ENCODE results near the gene GLTP.
"Not testable (repeated sequence)": the region's sequence is repeated elsewhere in the genome, so short reads cannot be mapped to it uniquely, and the experiment has no call there.

GLTP gene

GRCh38 chr12:109883461-109883860 lies 3.1 kb upstream of the GLTP start:
- in situ Hi-C loops (cut with HindIII; ENCODE audit: low pct_ligation_motif_present, low pct_unique_long_range_greater_than_20kb, low sequenced_read_pairs) = no loop called here
- no peak for DNase-seq

- no peak for DNase-seq
- in situ Hi-C loops (cut with HindIII; ENCODE audit: low pct_ligation_motif_present, low pct_unique_long_range_greater_than_20kb, low sequenced_read_pairs) = no loop called here
These were observed 1.4 kb upstream of the GLTP start for GRCh38 chr12:109881752-109882151.

- in situ Hi-C loops (cut with HindIII; ENCODE audit: low pct_ligation_motif_present, low pct_unique_long_range_greater_than_20kb, low sequenced_read_pairs) = no loop called here
- DNase-seq = no peak
These were observed 597 bp upstream of the GLTP start for GRCh38 chr12:109880938-109881337.

GRCh38 chr12:109879351-109880042 lies 844 bp downstream of the GLTP start:
- no peak for DNase-seq
- in situ Hi-C loops (cut with HindIII; ENCODE audit: low pct_ligation_motif_present, low pct_unique_long_range_greater_than_20kb, low sequenced_read_pairs) = no loop called here

- in situ Hi-C loops (cut with HindIII; ENCODE audit: low pct_ligation_motif_present, low pct_unique_long_range_greater_than_20kb, low sequenced_read_pairs) = no loop called here
- no peak for DNase-seq
These were observed 1.6 kb downstream of the GLTP start for GRCh38 chr12:109878749-109879148.

GRCh38 chr12:109878247-109878625 lies 2.1 kb downstream of the GLTP start:
- no peak for DNase-seq
- in situ Hi-C loops (cut with HindIII; ENCODE audit: low pct_ligation_motif_present, low pct_unique_long_range_greater_than_20kb, low sequenced_read_pairs) = no loop called here

- no peak for DNase-seq
- in situ Hi-C loops (cut with HindIII; ENCODE audit: low pct_ligation_motif_present, low pct_unique_long_range_greater_than_20kb, low sequenced_read_pairs) = no loop called here
These were observed 2.7 kb downstream of the GLTP start for GRCh38 chr12:109877504-109878246.

- in situ Hi-C loops (cut with HindIII; ENCODE audit: low pct_ligation_motif_present, low pct_unique_long_range_greater_than_20kb, low sequenced_read_pairs) = no loop called here
- DNase-seq = no peak
These were observed 3.9 kb downstream of the GLTP start for GRCh38 chr12:109876406-109876805.

GRCh38 chr12:109875572-109876131 lies 4.7 kb downstream of the GLTP start:
- no peak for DNase-seq
- in situ Hi-C loops (cut with HindIII; ENCODE audit: low pct_ligation_motif_present, low pct_unique_long_range_greater_than_20kb, low sequenced_read_pairs) = no loop called here

GRCh38 chr12:109873653-109874052 lies 6.7 kb downstream of the GLTP start:
- in situ Hi-C loops (cut with HindIII; ENCODE audit: low pct_ligation_motif_present, low pct_unique_long_range_greater_than_20kb, low sequenced_read_pairs) = no loop called here
- DNase-seq = no peak

- in situ Hi-C loops (cut with HindIII; ENCODE audit: low pct_ligation_motif_present, low pct_unique_long_range_greater_than_20kb, low sequenced_read_pairs) = no loop called here
- DNase-seq = no peak
These were observed 8.6 kb downstream of the GLTP start for GRCh38 chr12:109871668-109872314.

GRCh38 chr12:109870648-109871047 lies 9.7 kb downstream of the GLTP start:
- in situ Hi-C loops (cut with HindIII; ENCODE audit: low pct_ligation_motif_present, low pct_unique_long_range_greater_than_20kb, low sequenced_read_pairs) = no loop called here
- DNase-seq = no peak

- in situ Hi-C loops (cut with HindIII; ENCODE audit: low pct_ligation_motif_present, low pct_unique_long_range_greater_than_20kb, low sequenced_read_pairs) = no loop called here
- DNase-seq = no peak
These were observed 11.9 kb downstream of the GLTP start for GRCh38 chr12:109868182-109869051.

GRCh38 chr12:109864916-109865315 lies 15.4 kb downstream of the GLTP start:
- in situ Hi-C loops (cut with HindIII; ENCODE audit: low pct_ligation_motif_present, low pct_unique_long_range_greater_than_20kb, low sequenced_read_pairs) = no loop called here
- no peak for DNase-seq

- no peak for DNase-seq
- in situ Hi-C loops (cut with HindIII; ENCODE audit: low pct_ligation_motif_present, low pct_unique_long_range_greater_than_20kb, low sequenced_read_pairs) = no loop called here
These were observed 16.3 kb downstream of the GLTP start for GRCh38 chr12:109863847-109864712.

GRCh38 chr12:109862491-109862890 lies 17.9 kb downstream of the GLTP start:
- DNase-seq; in situ Hi-C loops (cut with HindIII; ENCODE audit: low pct_ligation_motif_present, low pct_unique_long_range_greater_than_20kb, low sequenced_read_pairs): not testable (repeated sequence)

- in situ Hi-C loops (cut with HindIII; ENCODE audit: low pct_ligation_motif_present, low pct_unique_long_range_greater_than_20kb, low sequenced_read_pairs) = no loop called here
- no peak for DNase-seq
These were observed 18.5 kb downstream of the GLTP start for GRCh38 chr12:109861689-109862314.

Data from ACHN (cell line).